MM.1S (cell line): ENCODE data around the gene STX4.

ENCODE experiments used
- DNase-seq: peaks from one replicate; pipeline ENCODE4 v3.0.0-alpha.2; 2015
- H2AFZ ChIP-seq: fragments of 300-600 bp; sonication (generic); 2 replicates; pipeline ENCODE4 v1.6.0; 2016; ENCODE audit warnings: antibody characterized with exemption, low read length
- H3F3A ChIP-seq: fragments of 300-600 bp; sonication (generic); 2 replicates; pipeline ENCODE4 v1.6.1; 2016; ENCODE audit warnings: mild to moderate bottlenecking, antibody characterized with exemption, low read length, moderate library complexity, mixed read lengths; ENCODE audit not compliant: insufficient read depth
- H3K27ac ChIP-seq: fragments of 300-600 bp; sonication (generic); 2 replicates; pipeline ENCODE4 v1.5.1; 2016; ENCODE audit warnings: mild to moderate bottlenecking, low read length
- H3K27me3 ChIP-seq: fragments of 300-600 bp; sonication (generic); replicated peaks from 2 replicates; pipeline ENCODE4 v1.6.0; 2016; ENCODE audit warnings: low read length; ENCODE audit not compliant: insufficient read depth
- H3K36me3 ChIP-seq: fragments of 300-600 bp; sonication (generic); replicated peaks from 2 replicates; pipeline ENCODE4 v1.6.1; 2016; ENCODE audit warnings: mild to moderate bottlenecking, low read length, mixed read lengths; ENCODE audit not compliant: insufficient read depth
- H3K4me1 ChIP-seq: fragments of 300-600 bp; sonication (generic); 2 replicates; pipeline ENCODE4 v1.6.1; 2016; ENCODE audit warnings: low read length, mixed read lengths
- H3K4me2 ChIP-seq: fragments of 300-600 bp; sonication (generic); 2 replicates; pipeline ENCODE4 v1.6.0; 2016; ENCODE audit warnings: low read depth, low read length
- H3K4me3 ChIP-seq: fragments of 300-600 bp; sonication (generic); 2 replicates; pipeline ENCODE4 v1.5.1; 2016; ENCODE audit warnings: low read length, mixed read lengths
- H3K79me2 ChIP-seq: fragments of 300-600 bp; sonication (generic); 2 replicates; pipeline ENCODE4 v1.6.1; 2016; ENCODE audit warnings: mixed run types, low read length, mixed read lengths
- H3K9ac ChIP-seq: fragments of 300-600 bp; sonication (generic); 2 replicates; pipeline ENCODE4 v1.6.1; 2016; ENCODE audit warnings: low read length, mixed read lengths
- H3K9me2 ChIP-seq: fragments of 300-600 bp; sonication (generic); replicated peaks from 2 replicates; pipeline ENCODE4 v1.6.1; 2016; ENCODE audit warnings: mild to moderate bottlenecking, low read length, mixed read lengths; ENCODE audit not compliant: insufficient read depth
- H3K9me3 ChIP-seq: fragments of 300-600 bp; sonication (generic); replicated peaks from 2 replicates; pipeline ENCODE4 v1.6.1; 2016; ENCODE audit warnings: mild to moderate bottlenecking, low read length, mixed read lengths; ENCODE audit not compliant: insufficient read depth
- H4K20me1 ChIP-seq: fragments of 300-600 bp; sonication (generic); 2 replicates; pipeline ENCODE4 v1.6.1; 2016; ENCODE audit warnings: mild to moderate bottlenecking, low read length, moderate library complexity, mixed read lengths; ENCODE audit not compliant: insufficient read depth
- CTCF ChIP-seq: fragments of 300-600 bp; sonication (generic); IDR thresholded peaks from 2 replicates; pipeline ENCODE4 v1.5.1; 2016; ENCODE audit warnings: antibody characterized with exemption, low read length, mixed read lengths
- EZH2 ChIP-seq: fragments of 300-600 bp; sonication (generic); optimal IDR thresholded peaks from 2 replicates; pipeline ENCODE3; 2017; ENCODE audit warnings: low read depth, mild to moderate bottlenecking, antibody characterized with exemption, low read length, mixed read lengths
- EZH2phosphoT487 ChIP-seq: fragments of 300-600 bp; sonication (generic); IDR thresholded peaks from 2 replicates; pipeline ENCODE4 v1.6.1; 2018; ENCODE audit warnings: antibody characterized with exemption, low read length

STX4 gene

GRCh38 chr16:30985401-30986128, 47.8 kb upstream of the STX4 start:
- DNase-seq = no peak

GRCh38 chr16:30986129-30986991, 47.0 kb upstream of the STX4 start:
- H3F3A ChIP-seq = no peaks in the 10 kb centered on the region
- H4K20me1 ChIP-seq = no peaks in the 10 kb centered on the region
- no peak for TF ChIP-seq EZH2phosphoT487
- TF ChIP-seq EZH2 = no peak
- TF ChIP-seq CTCF = no peak
- no peak overlapping the region for H3K4me2 ChIP-seq
- no peaks in the 10 kb centered on the region for H3K79me2 ChIP-seq
- H3K27me3 ChIP-seq = no peaks in the 10 kb centered on the region
- no peaks in the 10 kb centered on the region for H3K36me3 ChIP-seq
- H3K9me3 ChIP-seq = no peaks in the 10 kb centered on the region
- no peak overlapping the region for H3K27ac ChIP-seq
- H2AFZ ChIP-seq = no peak overlapping the region
- DNase-seq = no peak
- H3K4me3 ChIP-seq = no peak overlapping the region
- H3K9me2 ChIP-seq = no peaks in the 10 kb centered on the region
- H3K4me1 ChIP-seq = no peaks in the 10 kb centered on the region
- H3K9ac ChIP-seq = no peak overlapping the region

More at GRCh38 chr16:30985401-30986128, 47.8 kb upstream of the STX4 start:
- H3K4me1 ChIP-seq = no peaks in the 10 kb centered on the region
- TF ChIP-seq CTCF (no peak), EZH2 (no peak), EZH2phosphoT487 (no peak)
- H3K27me3 ChIP-seq = no peaks in the 10 kb centered on the region
- no peaks in the 10 kb centered on the region for H4K20me1 ChIP-seq
- no peak overlapping the region for H3K4me2 ChIP-seq
- H3K4me3 ChIP-seq = no peak overlapping the region
- no peak overlapping the region for H3K9ac ChIP-seq
- H3K27ac ChIP-seq = no peak overlapping the region
- H3K9me3 ChIP-seq = no peaks in the 10 kb centered on the region
- no peaks in the 10 kb centered on the region for H3F3A ChIP-seq
- H3K79me2 ChIP-seq = no peaks in the 10 kb centered on the region
- no peak overlapping the region for H2AFZ ChIP-seq
- H3K36me3 ChIP-seq = no peaks in the 10 kb centered on the region
- no peaks in the 10 kb centered on the region for H3K9me2 ChIP-seq

DNA sequence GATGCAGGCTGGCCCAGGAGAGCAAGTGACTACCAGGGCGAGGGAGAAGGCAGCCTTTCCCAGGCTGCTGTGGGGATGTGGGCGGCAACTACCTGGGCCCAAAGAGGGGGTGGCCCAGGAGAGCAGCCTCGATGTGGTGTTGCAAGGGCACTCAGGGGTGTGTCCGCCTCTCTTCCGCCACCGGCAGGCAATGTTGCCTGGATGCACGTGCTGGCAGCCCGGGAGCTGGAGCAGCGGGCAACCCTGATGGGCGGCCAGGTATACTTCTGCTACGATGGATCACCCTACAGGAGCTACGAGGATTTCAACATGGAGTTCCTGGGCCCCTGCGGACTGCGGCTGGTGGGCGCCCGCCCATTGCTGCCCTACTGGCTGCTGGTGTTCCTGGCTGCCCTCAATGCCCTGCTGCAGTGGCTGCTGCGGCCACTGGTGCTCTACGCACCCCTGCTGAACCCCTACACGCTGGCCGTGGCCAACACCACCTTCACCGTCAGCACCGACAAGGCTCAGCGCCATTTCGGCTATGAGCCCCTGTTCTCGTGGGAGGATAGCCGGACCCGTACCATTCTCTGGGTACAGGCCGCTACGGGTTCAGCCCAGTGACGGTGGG, 45.7 kb upstream of the STX4 start:
- Histone ChIP-seq H3K36me3 (no peaks in the 10 kb centered on the region), H3K27ac (no peak overlapping the region), H3K4me2 (no peak overlapping the region), H3K27me3 (no peaks in the 10 kb centered on the region), H3K4me3 (no peak overlapping the region), H3K9me3 (no peaks in the 10 kb centered on the region), H3K79me2 (no peaks in the 10 kb centered on the region), H3K9ac (no peak overlapping the region), H3K4me1 (no peaks in the 10 kb centered on the region), H2AFZ (no peak overlapping the region), H3F3A (no peaks in the 10 kb centered on the region), H4K20me1 (no peaks in the 10 kb centered on the region), H3K9me2 (no peaks in the 10 kb centered on the region)
- TF ChIP-seq EZH2 (no peak), EZH2phosphoT487 (no peak), CTCF (no peak)
- DNase-seq = no peak
